Renal cortex interstitium (tissue), 11 donors: ENCODE measurements around the gene ASL. TPM values are rescaled to one million over a fixed set of nuclear protein-coding genes. Genes with fewer than 3 reads are reported as not detected.
"Not testable (repeated sequence)": the region's sequence is repeated elsewhere in the genome, so short reads cannot be mapped to it uniquely, and the experiment has no call there.

Experiments
- DNase-seq, 11 donors: peaks; one replicate each; pipeline ENCODE4 v3.0.0-alpha.2; 2013; ENCODE audit warnings: low read depth in 9 of 11, low spot score in 4 of 11; ENCODE audit errors: extremely low read depth in 1 of 11
- polyA plus RNA-seq, 3 donors: library from polyadenylated mRNA; unstranded; fragments of 120-200 nt; gene quantifications; one replicate each; pipeline ENCODE4 v1.2.1, GENCODE V29; 2013; ENCODE audit not compliant: insufficient read length in 3 of 3

Gene ASL
- polyA plus RNA-seq, 3 donors: 29.6 to 44.1 (median 32.3) TPM

GRCh38 chr7:66055321-66055956, 20.2 kb upstream of the ASL start:
- DNase-seq: no peak

DNA sequence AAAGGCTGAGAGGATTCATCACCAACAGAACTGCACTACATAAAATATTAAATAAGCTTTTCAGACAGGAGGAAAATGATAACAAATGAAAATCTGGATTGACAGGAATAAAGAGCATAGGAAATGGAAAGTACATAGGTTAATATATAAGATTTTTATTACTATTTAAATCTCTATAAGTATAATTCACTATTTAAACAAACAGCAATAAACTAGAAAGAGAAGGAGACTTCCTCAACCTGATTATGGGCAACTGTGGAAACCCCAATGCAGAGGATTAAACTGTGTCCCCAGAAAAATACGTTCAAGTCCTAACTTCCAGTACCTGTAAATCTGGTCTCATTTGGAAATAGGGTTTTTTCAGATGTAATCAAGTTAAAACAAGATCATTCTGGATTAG, 14.8 kb upstream of the ASL start:
- no peak for DNase-seq

GRCh38 chr7:66069732-66070131, 5.9 kb upstream of the ASL start:
- DNase-seq: no peak

GRCh38 chr7:66070222-66070621, 5.4 kb upstream of the ASL start:
- no peak for DNase-seq

GRCh38 chr7:66072208-66072607, 3.4 kb upstream of the ASL start:
- not testable (repeated sequence) for DNase-seq

DNA sequence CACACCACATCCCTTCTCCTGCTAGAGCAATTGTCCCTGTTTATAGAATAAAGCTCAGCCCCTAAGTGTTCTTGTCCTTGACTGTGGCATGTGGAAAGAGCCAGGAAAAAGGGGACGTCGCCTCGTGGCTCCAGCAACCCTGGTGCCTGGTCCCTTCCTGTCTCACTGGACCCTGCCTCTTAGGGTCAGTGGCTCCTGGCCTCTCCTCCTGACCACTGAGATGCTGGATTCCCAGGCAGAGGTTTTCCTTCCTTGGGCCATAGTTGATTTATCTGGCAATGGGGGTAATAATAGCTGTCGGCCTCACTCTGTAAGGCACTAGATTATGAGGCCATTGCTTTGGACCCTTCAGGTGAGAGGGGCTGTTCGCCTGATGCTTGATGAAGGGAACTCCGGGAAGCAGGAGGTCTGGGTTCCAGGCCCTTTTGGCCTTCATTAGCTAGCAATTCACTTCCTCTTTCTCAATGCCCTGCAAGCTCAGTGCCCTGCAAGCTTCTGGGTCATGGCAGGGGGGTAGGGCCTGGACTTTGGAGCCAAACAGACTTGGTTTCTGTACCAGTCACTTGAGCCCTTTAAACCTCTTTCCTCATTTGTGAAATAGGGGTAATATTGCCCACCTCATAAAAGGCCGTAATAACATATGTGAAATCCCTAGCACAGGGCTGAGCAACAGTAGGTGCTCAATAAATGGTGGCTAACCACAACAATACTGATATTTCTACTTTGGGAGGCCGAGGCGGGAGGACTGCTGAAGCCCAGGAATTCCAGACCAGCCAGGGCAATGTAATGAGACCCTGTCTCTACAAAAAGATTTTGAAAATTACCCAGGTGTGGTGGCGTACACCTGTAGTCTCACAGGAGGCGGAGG, 1.1 kb downstream of the ASL start:
- no peak for DNase-seq

DNA sequence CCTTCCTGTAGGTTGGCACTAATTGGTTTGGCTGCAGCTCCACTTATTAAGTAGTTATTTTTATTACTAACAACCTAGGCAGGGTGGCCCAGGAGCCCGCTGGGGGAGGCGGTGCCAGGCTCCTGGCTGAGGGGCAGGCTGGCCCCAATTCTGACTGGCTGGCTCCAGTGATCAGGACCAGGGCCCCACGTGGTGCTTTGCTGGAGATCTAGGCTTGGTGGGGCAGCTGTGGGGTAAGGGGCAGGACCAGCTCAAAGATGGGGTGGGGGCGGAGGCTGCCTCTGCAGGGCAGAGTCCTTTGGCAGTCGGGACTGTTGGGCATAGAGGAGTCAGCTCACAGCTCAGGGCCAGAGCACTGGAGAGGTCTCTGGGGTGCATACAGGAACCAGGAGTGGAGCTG, 2.4 kb downstream of the ASL start:
- DNase-seq: no peak

- DNase-seq: no peak
Observed at GRCh38 chr7:66082083-66082482, 6.5 kb downstream of the ASL start.

- no peak for DNase-seq
Observed at GRCh38 chr7:66082886-66083415, 7.3 kb downstream of the ASL start.

DNA sequence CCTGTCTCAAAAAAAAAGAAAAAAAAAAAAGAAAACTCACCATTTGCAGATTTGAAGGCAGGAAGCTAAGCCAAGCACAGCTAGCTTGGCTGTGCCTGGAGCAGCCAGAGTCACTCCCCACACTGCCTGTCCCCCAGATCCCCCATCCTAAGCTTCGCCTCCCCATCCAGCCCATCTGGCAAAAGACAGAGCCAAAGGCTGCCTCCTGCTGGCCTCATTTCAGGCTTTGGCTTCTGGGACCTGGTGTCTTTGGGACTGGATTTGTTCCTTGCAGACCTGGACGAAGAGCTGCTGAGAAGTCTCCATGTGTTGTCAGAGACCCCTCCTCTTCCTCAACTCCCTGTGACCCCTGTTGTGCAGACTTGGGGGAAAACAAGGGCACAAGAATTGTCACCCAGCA, 8.1 kb downstream of the ASL start:
- no peak for DNase-seq

- DNase-seq: no peak
Observed at GRCh38 chr7:66088861-66089838, 13.5 kb downstream of the ASL start.

DNA sequence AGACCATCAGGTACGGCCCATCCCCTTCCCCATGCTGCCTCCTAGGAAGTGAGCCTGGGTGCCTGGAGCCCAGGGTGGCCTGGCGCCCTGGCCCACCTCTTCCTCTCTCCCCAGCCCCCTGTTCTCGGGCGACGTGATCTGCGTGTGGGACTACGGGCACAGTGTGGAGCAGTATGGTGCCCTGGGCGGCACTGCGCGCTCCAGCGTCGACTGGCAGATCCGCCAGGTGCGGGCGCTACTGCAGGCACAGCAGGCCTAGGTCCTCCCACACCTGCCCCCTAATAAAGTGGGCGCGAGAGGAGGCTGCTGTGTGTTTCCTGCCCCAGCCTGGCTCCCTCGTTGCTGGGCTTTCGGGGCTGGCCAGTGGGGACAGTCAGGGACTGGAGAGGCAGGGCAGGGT, 17.0 kb downstream of the ASL start:
- no peak for DNase-seq

- DNase-seq: no peak
Observed at GRCh38 chr7:66095010-66095409, 19.4 kb downstream of the ASL start.

- no peak for DNase-seq
Observed at GRCh38 chr7:66099232-66099550, 23.6 kb downstream of the ASL start.

- DNase-seq: peak in 10 of 11 donors; percentile 46 to 82 (median 73)
Observed at GRCh38 chr7:66099551-66100407, 24.2 kb downstream of the ASL start.

- DNase-seq: no peak
Observed at GRCh38 chr7:66100408-66101050, 24.9 kb downstream of the ASL start.

- not testable (repeated sequence) for DNase-seq
Observed at GRCh38 chr7:66102168-66102567, 26.5 kb downstream of the ASL start.

- DNase-seq: not testable (repeated sequence)
Observed at GRCh38 chr7:66103994-66104393, 28.4 kb downstream of the ASL start.
